ENCODE data around the gene SLIT1. TPM values are rescaled to one million over a fixed set of nuclear protein-coding genes. Genes with fewer than 3 reads are reported as not detected.

Gene SLIT1
- under 0.01 TPM in 1 of 2 replicates, not detected in the other for total RNA-seq

DNA sequence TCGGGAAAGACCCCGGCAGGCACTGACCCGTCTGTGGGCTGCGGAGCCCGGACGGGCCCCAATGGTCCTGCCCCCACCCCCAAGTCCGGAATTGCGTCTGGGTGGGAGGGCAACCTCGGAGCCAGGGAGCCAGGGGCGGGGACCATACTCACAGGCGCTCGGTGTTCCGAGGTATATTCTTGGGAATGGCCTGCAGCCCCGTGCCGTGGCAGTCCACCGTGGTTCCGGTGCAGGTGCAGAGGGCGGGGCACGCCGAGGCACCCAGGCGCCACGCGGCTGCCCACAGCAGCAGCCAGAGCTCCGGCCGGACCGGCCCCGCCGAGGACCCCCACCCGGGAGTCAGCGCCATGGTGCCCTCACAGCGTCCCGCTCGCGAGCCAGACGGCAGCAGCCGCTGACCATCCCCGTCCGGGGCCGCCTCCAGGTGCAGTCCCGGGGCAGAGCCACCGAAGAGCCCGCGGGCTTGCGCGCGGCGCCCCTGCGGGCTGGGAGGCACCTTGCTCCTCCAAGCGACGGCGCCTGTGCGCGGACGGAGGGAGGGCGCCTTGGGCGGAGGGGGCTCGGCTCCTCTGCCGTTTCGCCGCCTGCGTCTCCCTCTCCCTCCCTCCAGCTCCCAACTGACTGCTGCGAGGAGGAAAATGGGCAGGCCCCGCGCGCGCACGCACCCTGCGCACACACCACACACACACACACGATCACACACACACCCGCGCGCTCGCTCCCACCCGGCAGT lies at the start of gene SLIT1:
TSS of gene SLIT1 (minus strand) at position 634 of the 733 bp plus-strand sequence. CDS start at position 349, 285 bp downstream.

Other genes starting within 250 kb of the SLIT1 start
- 3.1 and 9.2 TPM in 2 replicates for gene ARHGAP19, start 106.7 kb upstream of the SLIT1 start, total RNA-seq
- gene FRAT1, start 133.3 kb upstream of the SLIT1 start, total RNA-seq, result 2.2 and 3.0 TPM in 2 replicates
- 20.2 and 24.6 TPM in 2 replicates for gene FRAT2, start 148.8 kb upstream of the SLIT1 start, total RNA-seq
- gene RRP12, start 215.4 kb upstream of the SLIT1 start, total RNA-seq, result 32.6 and 40.0 TPM in 2 replicates
- 396 and 566 TPM in 2 replicates for gene PGAM1, start 240.2 kb upstream of the SLIT1 start, total RNA-seq